ENCODE data around the gene FARS2. TPM values are rescaled to one million over a fixed set of nuclear protein-coding genes. Genes with fewer than 3 reads are reported as not detected.

FARS2 gene
- total and polyA plus RNA-seq, 7 donors = 10.6 to 17.5 (median 14.4) TPM

DNA sequence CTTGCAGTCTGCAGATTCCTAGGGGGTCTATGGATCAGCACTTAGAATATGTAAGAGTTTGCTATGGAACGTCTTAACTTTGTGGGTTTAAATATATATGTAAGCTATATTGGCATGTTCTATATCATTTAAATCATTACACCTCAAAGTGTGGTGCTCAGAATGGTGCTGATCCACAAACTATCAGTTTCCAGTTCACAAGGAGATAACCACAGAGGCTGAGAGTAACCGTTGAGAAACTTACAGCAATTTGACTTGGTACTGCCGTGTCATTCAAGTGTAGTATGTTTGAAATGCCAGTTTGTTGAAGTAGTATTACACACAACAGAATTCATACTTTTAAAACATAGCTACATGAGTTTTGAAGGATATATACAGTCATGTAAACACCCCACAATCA lies 279.7 kb downstream of the FARS2 start:
- Histone ChIP-seq H3K9me3 (no peaks in the 10 kb centered on the region), H3K36me3 (ENCODE audit: insufficient read depth in 1 of 2, low read depth in 1 of 2) (no peaks in the 10 kb centered on the region), H3K4me3 (no peak overlapping the region), H3K27me3 (ENCODE audit: insufficient read depth in 3 of 3, low read length in 2 of 3) (no peaks in the 10 kb centered on the region), H3K4me1 (no peaks in the 10 kb centered on the region), H3K27ac (no peak overlapping the region)
- 88 to 95% (median 88%) methylated on average over 3 of the region's 3 CpGs for WGBS, 3 donors
- no peak for TF ChIP-seq CTCF (IDR thresholded peaks at IDR 0.05)
- DNase-seq (no peak), ATAC-seq (no peak)
- intact Hi-C loops (cut with DNase I) = no loop called here

DNA sequence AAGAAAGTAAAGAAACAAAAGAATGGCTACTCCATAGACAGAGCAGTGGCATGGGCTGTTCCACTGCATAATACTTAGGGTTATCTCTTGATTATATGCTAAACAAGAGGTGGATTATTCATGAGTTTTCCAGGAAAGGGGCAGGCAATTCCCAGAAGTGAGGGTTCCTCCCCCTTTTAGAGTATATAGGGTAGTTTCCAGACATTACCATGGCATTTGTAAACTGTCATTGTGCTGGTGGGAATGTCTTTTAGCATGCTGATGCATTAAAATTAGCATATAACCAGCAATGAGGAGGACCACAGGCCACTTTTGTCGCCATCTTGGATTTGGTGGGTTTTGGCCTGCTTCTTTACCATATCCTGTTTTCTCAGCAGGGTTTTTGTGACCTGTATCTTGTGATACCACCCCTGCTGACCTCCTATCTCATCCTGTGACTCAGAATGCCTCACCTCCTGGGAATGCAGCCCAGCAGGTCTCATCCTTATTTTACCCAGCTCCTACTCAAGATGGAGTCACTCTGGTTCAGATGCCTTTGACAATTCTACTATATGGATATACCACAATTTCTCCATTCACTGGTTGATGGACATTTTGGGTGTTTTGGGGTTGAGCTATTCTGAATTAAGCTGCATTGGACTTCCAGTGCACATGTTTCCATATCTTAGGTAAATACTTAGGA lies 280.6 kb downstream of the FARS2 start:
- intact Hi-C loops (cut with DNase I) = no loop called here
- Histone ChIP-seq H3K9me3 (no peaks in the 10 kb centered on the region), H3K27ac (no peak overlapping the region), H3K27me3 (ENCODE audit: insufficient read depth in 3 of 3, low read length in 2 of 3) (no peaks in the 10 kb centered on the region), H3K4me3 (no peak overlapping the region), H3K4me1 (no peaks in the 10 kb centered on the region), H3K36me3 (ENCODE audit: insufficient read depth in 1 of 2, low read depth in 1 of 2) (no peaks in the 10 kb centered on the region)
- DNase-seq (no peak), ATAC-seq (peak in 1 of 4 donors; percentile 31)
- TF ChIP-seq CTCF (IDR thresholded peaks at IDR 0.05) = no peak
- 94 to 100% (median 100%) methylated on average over 1 of the region's 1 CpG for WGBS, 3 donors

- no peaks in the 10 kb centered on the region for H3K27me3 ChIP-seq (ENCODE audit: insufficient read depth in 3 of 3, low read length in 2 of 3)
- intact Hi-C loops (cut with DNase I) = no loop called here
- peak in 2 of 4 donors; percentile 49 to 58 for ATAC-seq
- no peaks in the 10 kb centered on the region for H3K4me1 ChIP-seq
- no peak overlapping the region for H3K27ac ChIP-seq
- TF ChIP-seq CTCF (IDR thresholded peaks at IDR 0.05) = no peak
- no peaks in the 10 kb centered on the region for H3K36me3 ChIP-seq (ENCODE audit: insufficient read depth in 1 of 2, low read depth in 1 of 2)
- 33 to 68% (median 41%) methylated on average over 4 of the region's 4 CpGs for WGBS, 3 donors
- peaks cover 9% of the 10 kb centered on the region for H3K9me3 ChIP-seq
- no peak for DNase-seq
- H3K4me3 ChIP-seq = no peak overlapping the region
Measured at GRCh38 chr6:5547556-5547955, 286.2 kb downstream of the FARS2 start.

DNA sequence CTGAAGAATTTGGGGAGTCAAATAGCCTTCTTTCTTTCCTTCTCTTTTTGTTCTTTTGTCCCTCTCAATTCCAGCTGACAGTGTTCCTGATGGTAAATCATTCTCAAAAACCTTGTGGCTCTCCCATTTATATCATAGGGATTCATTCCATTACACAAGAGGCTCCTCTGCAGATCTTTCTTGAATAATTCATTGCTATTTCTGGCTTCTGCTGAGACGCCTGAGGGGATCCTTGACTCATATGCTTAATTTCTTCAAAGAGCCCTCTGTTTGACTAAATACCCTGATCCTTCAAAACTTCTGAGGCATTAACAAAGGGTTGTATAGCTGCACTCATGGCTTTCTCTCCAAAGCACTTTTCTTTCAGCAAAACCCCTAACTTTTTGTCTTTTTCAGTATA lies 289.3 kb downstream of the FARS2 start:
- Histone ChIP-seq H3K27me3 (ENCODE audit: insufficient read depth in 3 of 3, low read length in 2 of 3) (no peaks in the 10 kb centered on the region), H3K9me3 (peaks cover 9% of the 10 kb centered on the region), H3K4me1 (no peaks in the 10 kb centered on the region), H3K4me3 (no peak overlapping the region), H3K36me3 (ENCODE audit: insufficient read depth in 1 of 2, low read depth in 1 of 2) (no peaks in the 10 kb centered on the region), H3K27ac (no peak overlapping the region)
- intact Hi-C loops (cut with DNase I) = no loop called here
- no peak for DNase-seq
- WGBS, 3 donors = 96 to 100% (median 97%) methylated on average over 1 of the region's 1 CpG
- TF ChIP-seq CTCF (IDR thresholded peaks at IDR 0.05) = no peak
- ATAC-seq = no peak

DNA sequence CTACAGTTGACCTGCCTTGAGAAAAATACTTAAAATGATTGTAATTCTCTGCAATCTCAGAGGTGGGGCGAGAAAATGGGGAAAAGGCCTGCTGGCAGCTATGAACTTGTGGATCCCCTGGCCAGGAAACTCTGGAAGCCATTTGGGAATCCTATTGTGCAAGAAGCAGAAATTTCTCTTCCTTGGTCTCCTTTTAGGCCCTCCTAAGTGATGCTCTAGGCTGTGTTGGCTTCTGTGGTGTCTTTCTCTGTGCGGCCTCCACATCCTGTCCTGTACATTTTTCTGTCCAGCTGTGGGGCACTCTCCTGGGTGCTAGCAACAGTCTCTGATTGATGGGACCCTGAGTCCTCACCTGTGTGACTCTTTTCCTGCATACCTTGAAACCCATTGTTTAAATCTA lies 290.9 kb downstream of the FARS2 start:
- ATAC-seq (no peak), DNase-seq (no peak)
- H3K36me3 ChIP-seq (ENCODE audit: insufficient read depth in 1 of 2, low read depth in 1 of 2) = no peaks in the 10 kb centered on the region
- H3K27me3 ChIP-seq (ENCODE audit: insufficient read depth in 3 of 3, low read length in 2 of 3) = no peaks in the 10 kb centered on the region
- peaks cover 9% of the 10 kb centered on the region for H3K9me3 ChIP-seq
- 88 to 100% (median 96%) methylated on average over 2 of the region's 2 CpGs for WGBS, 3 donors
- TF ChIP-seq CTCF (IDR thresholded peaks at IDR 0.05) = no peak
- intact Hi-C loops (cut with DNase I) = no loop called here
- H3K4me1 ChIP-seq = no peaks in the 10 kb centered on the region
- no peak overlapping the region for H3K27ac ChIP-seq
- no peak overlapping the region for H3K4me3 ChIP-seq
